Measurements from ENCODE around the gene DUSP22. TPM values are rescaled to one million over a fixed set of nuclear protein-coding genes. Genes with fewer than 3 reads are reported as not detected.

Gene DUSP22
- total RNA-seq, 1 experiment from 2014 or later = 25.0 TPM

GRCh38 chr6:301929-302705, 9.8 kb downstream of the DUSP22 start:
- H4K20me1 ChIP-seq (ENCODE audit: control insufficient read depth, insufficient read depth, insufficient read length) = no peaks in the 10 kb centered on the region
- H2BK5ac ChIP-seq (ENCODE audit: insufficient read length, low read length) = no peak overlapping the region

More at GRCh38 chr6:301929-302705, 9.8 kb downstream of the DUSP22 start:
- Histone ChIP-seq H3K4me2 (ENCODE audit: insufficient read depth, insufficient read length, low read length) (no peak overlapping the region), H4K91ac (ENCODE audit: insufficient read length, low read depth, low read length) (no peak overlapping the region), H3K23me2 (ENCODE audit: insufficient read length, low read depth, low read length, poor library complexity, severe bottlenecking) (no peaks in the 10 kb centered on the region), H2AFZ (ENCODE audit: low read length) (no peak overlapping the region), H2BK12ac (ENCODE audit: insufficient read length, low read depth, low read length) (no peak overlapping the region), H3K4me1 (ENCODE audit: insufficient read depth, low read length) (no peaks in the 10 kb centered on the region), H3K14ac (ENCODE audit: insufficient read depth, low read length) (no peak overlapping the region), H2BK120ac (ENCODE audit: low read depth, low read length, poor library complexity, severe bottlenecking) (no peak overlapping the region), H2AK5ac (ENCODE audit: insufficient read length, low read length) (no peak overlapping the region), H4K8ac (replicated peaks; ENCODE audit: insufficient read length, low read depth, low read length) (no peak overlapping the region), H2BK20ac (ENCODE audit: low read depth, low read length, poor library complexity, severe bottlenecking) (no peak overlapping the region), H3K79me2 (ENCODE audit: insufficient read depth, low read length) (no peaks in the 10 kb centered on the region), H3K4ac (ENCODE audit: low read depth, low read length) (no peak overlapping the region), H4K5ac (ENCODE audit: insufficient read length, low read depth, low read length) (no peak overlapping the region), H3T11ph (ENCODE audit: low read length) (no peak overlapping the region), H3K27me3 (ENCODE audit: insufficient read depth, low read length) (no peaks in the 10 kb centered on the region), H3K18ac (ENCODE audit: insufficient read length, low read depth, low read length) (no peak overlapping the region), H2BK15ac (ENCODE audit: low read depth, low read length) (no peak overlapping the region), H3K27ac (ENCODE audit: insufficient read length, low read depth, low read length) (no peak overlapping the region), H3K56ac (ENCODE audit: insufficient read length, low read depth, low read length) (no peak overlapping the region), H3K9me3 (ENCODE audit: control insufficient read depth, low read depth, low read length) (peaks cover 84% of the 10 kb centered on the region), H3K79me1 (ENCODE audit: insufficient read depth, low read depth, low read length, poor library complexity, severe bottlenecking) (no peaks in the 10 kb centered on the region), H3K9ac (ENCODE audit: extremely low read depth, insufficient read length, low read length) (no peak overlapping the region), H3K23ac (ENCODE audit: insufficient read length, low read depth, low read length) (no peak overlapping the region)
- DNase-seq = no peak
- Mint-ChIP-seq H3K27me3 (ENCODE audit: low read depth) (no peaks in the 10 kb centered on the region), H3K4me3 (no peak overlapping the region), H3K4me1 (peaks cover 11% of the 10 kb centered on the region in 2 experiments), H3K9me3 (peaks cover 0 to 10% of the 10 kb centered on the region in 2 experiments; a peak in 4 of 5 replicates), H3K27ac (no peak overlapping the region), H3K36me3 (ENCODE audit: insufficient read depth in 1 of 3, low read depth in 3 of 3) (peaks cover 3 to 5% (median 3%) of the 10 kb centered on the region in 3 experiments; a peak in 6 of 7 replicates)
- TF ChIP-seq CTCF (conservative IDR thresholded peaks at IDR 0.05) = no peak
- WGBS (ENCODE audit: extremely low coverage, insufficient read length, low lambda C conversion rate) = no CpG with 5 or more reads among the region's 20 CpGs

Measured in H9 (cell line).